H9 (cell line): ENCODE results near the gene NRCAM. TPM values are rescaled to one million over a fixed set of nuclear protein-coding genes. Genes with fewer than 3 reads are reported as not detected.

ENCODE experiments used
- DNase-seq: peaks from one replicate; pipeline ENCODE4 v3.0.0-alpha.2; 2017
- H2AFZ ChIP-seq: one replicate; pipeline ENCODE4 v1.6.1; 2013; ENCODE audit warnings: mild to moderate bottlenecking, low read length, control low read depth, moderate library complexity
- H2AK5ac ChIP-seq: 2 replicates; pipeline ENCODE4 v1.6.1; 2013; ENCODE audit warnings: low read length, control low read depth, mixed read lengths; ENCODE audit not compliant: insufficient read length
- H2BK120ac ChIP-seq: one replicate; pipeline ENCODE4 v1.6.1; 2013; ENCODE audit warnings: low read depth, mild to moderate bottlenecking, low read length, control low read depth, inconsistent platforms; ENCODE audit not compliant: poor library complexity, severe bottlenecking
- H2BK12ac ChIP-seq: 2 replicates; pipeline ENCODE4 v1.6.1; 2013; ENCODE audit warnings: low read length, control low read depth, mixed read lengths, low read depth; ENCODE audit not compliant: insufficient read length
- H2BK15ac ChIP-seq: 2 replicates; pipeline ENCODE4 v1.6.1; 2013; ENCODE audit warnings: low read depth, low read length, control low read depth
- H2BK20ac ChIP-seq: one replicate; pipeline ENCODE4 v1.6.1; 2013; ENCODE audit warnings: low read depth, mild to moderate bottlenecking, low read length, control low read depth, inconsistent platforms; ENCODE audit not compliant: poor library complexity, severe bottlenecking
- H2BK5ac ChIP-seq: 2 replicates; pipeline ENCODE4 v1.6.1; 2013; ENCODE audit warnings: low read length, control low read depth, mixed read lengths; ENCODE audit not compliant: insufficient read length
- H3K14ac ChIP-seq: 2 replicates; pipeline ENCODE4 v1.6.1; 2013; ENCODE audit warnings: low read length, control low read depth; ENCODE audit not compliant: insufficient read depth
- H3K18ac ChIP-seq: 2 replicates; pipeline ENCODE4 v1.6.1; 2013; ENCODE audit warnings: low read depth, mild to moderate bottlenecking, mixed read lengths, low read length, control low read depth; ENCODE audit not compliant: insufficient read length
- H3K23ac ChIP-seq: 2 replicates; pipeline ENCODE4 v1.6.1; 2013; ENCODE audit warnings: low read length, control low read depth, mixed read lengths, low read depth; ENCODE audit not compliant: insufficient read length
- H3K23me2 ChIP-seq: 2 replicates; pipeline ENCODE4 v1.6.1; 2013; ENCODE audit warnings: low read depth, mild to moderate bottlenecking, mixed read lengths, low read length, control low read depth; ENCODE audit not compliant: insufficient read length, poor library complexity, severe bottlenecking
- H3K27ac ChIP-seq: 2 replicates; pipeline ENCODE4 v1.5.1; 2013; ENCODE audit warnings: low read length, control low read depth, mixed read lengths, low read depth; ENCODE audit not compliant: insufficient read length
- H3K27me3 ChIP-seq: 2 replicates; pipeline ENCODE4 v1.6.1; 2013; ENCODE audit warnings: low read length, control low read depth, inconsistent platforms; ENCODE audit not compliant: insufficient read depth
- H3K4ac ChIP-seq: 2 replicates; pipeline ENCODE4 v1.6.1; 2013; ENCODE audit warnings: low read depth, mild to moderate bottlenecking, control low read depth, inconsistent platforms, low read length, moderate library complexity
- H3K4me1 ChIP-seq: 2 replicates; pipeline ENCODE4 v1.6.1; 2013; ENCODE audit warnings: low read length, control low read depth, inconsistent platforms; ENCODE audit not compliant: insufficient read depth
- H3K4me2 ChIP-seq: 2 replicates; pipeline ENCODE4 v1.6.1; 2013; ENCODE audit warnings: low read length, control low read depth, mixed read lengths; ENCODE audit not compliant: insufficient read length, insufficient read depth
- H3K56ac ChIP-seq: 2 replicates; pipeline ENCODE4 v1.6.1; 2013; ENCODE audit warnings: low read depth, mild to moderate bottlenecking, mixed read lengths, low read length, control low read depth; ENCODE audit not compliant: insufficient read length
- H3K79me1 ChIP-seq: 2 replicates; pipeline ENCODE4 v1.6.1; 2013; ENCODE audit warnings: low read depth, mild to moderate bottlenecking, moderate library complexity, low read length, control low read depth, inconsistent platforms; ENCODE audit not compliant: insufficient read depth, poor library complexity, severe bottlenecking
- H3K79me2 ChIP-seq: 2 replicates; pipeline ENCODE4 v1.6.1; 2013; ENCODE audit warnings: low read length, control low read depth, inconsistent platforms; ENCODE audit not compliant: insufficient read depth
- H3K9ac ChIP-seq: 2 replicates; pipeline ENCODE4 v1.6.1; 2013; ENCODE audit warnings: low read length, control low read depth, mixed read lengths; ENCODE audit not compliant: insufficient read length; ENCODE audit errors: extremely low read depth
- H3K9me3 ChIP-seq: one replicate; pipeline ENCODE4 v1.6.1; 2013; ENCODE audit warnings: low read depth, low read length, inconsistent platforms; ENCODE audit not compliant: control insufficient read depth
- H3T11ph ChIP-seq: one replicate; pipeline ENCODE4 v1.6.1; 2013; ENCODE audit warnings: mild to moderate bottlenecking, low read length, control low read depth, inconsistent platforms
- H4K20me1 ChIP-seq: one replicate; pipeline ENCODE4 v1.6.1; 2013; ENCODE audit not compliant: control insufficient read depth, insufficient read length, insufficient read depth
- H4K5ac ChIP-seq: 2 replicates; pipeline ENCODE4 v1.6.1; 2013; ENCODE audit warnings: low read depth, mild to moderate bottlenecking, mixed read lengths, low read length, control low read depth; ENCODE audit not compliant: insufficient read length
- H4K8ac ChIP-seq: replicated peaks from 2 replicates; pipeline ENCODE4 v1.6.1; 2013; ENCODE audit warnings: low read length, control low read depth, mixed read lengths, low read depth; ENCODE audit not compliant: insufficient read length
- H4K91ac ChIP-seq: 2 replicates; pipeline ENCODE4 v1.6.1; 2013; ENCODE audit warnings: low read depth, mild to moderate bottlenecking, moderate library complexity, mixed read lengths, low read length, control low read depth; ENCODE audit not compliant: insufficient read length
- H3K27ac Mint-ChIP-seq, 3 experiments: 2 replicates in 2 of 3; 3 replicates in 1 of 3; pipeline ENCODE4 v1.8.0; 2020 to 2021; ENCODE audit warnings: mixed read lengths in 3 of 3, mild to moderate bottlenecking in 1 of 3, moderate library complexity in 1 of 3
- H3K27me3 Mint-ChIP-seq: 2 replicates; pipeline ENCODE4 v1.8.0; 2021; ENCODE audit warnings: low read depth, mild to moderate bottlenecking, moderate library complexity, mixed read lengths
- H3K36me3 Mint-ChIP-seq, 3 experiments: 2 replicates in 2 of 3; 3 replicates in 1 of 3; pipeline ENCODE4 v1.8.0; 2020 to 2021; ENCODE audit warnings: low read depth in 3 of 3, mixed read lengths in 3 of 3; ENCODE audit not compliant: insufficient read depth in 1 of 3
- H3K4me1 Mint-ChIP-seq, 2 experiments: 2 replicates each; pipeline ENCODE4 v1.8.0; 2020; ENCODE audit warnings: mixed read lengths in 2 of 2
- H3K4me3 Mint-ChIP-seq, 2 experiments: 2 replicates in 1 of 2; 3 replicates in 1 of 2; pipeline ENCODE4 v1.8.0; 2020 to 2021; ENCODE audit warnings: mild to moderate bottlenecking in 2 of 2, mixed read lengths in 2 of 2, moderate library complexity in 1 of 2
- H3K9me3 Mint-ChIP-seq, 2 experiments: 2 replicates in 1 of 2; 3 replicates in 1 of 2; pipeline ENCODE4 v1.8.0; 2020; ENCODE audit warnings: mild to moderate bottlenecking in 2 of 2, mixed read lengths in 2 of 2, moderate library complexity in 1 of 2
- WGBS: extraction: QIAGEN DNeasy Blood & Tissue Kit; methylation state at CpG from one replicate; pipeline ENCODE4 v1.1.7; 2013; ENCODE audit warnings: missing lambda C conversion rate, low lambda C conversion rate, mixed read lengths; ENCODE audit not compliant: insufficient read length; ENCODE audit errors: extremely low coverage; 5-methylcytosine and 5-hydroxymethylcytosine counted together
- total RNA-seq: library from RNA; stranded (reverse); gene quantifications from 2 replicates; pipeline ENCODE4 v1.2.1, GENCODE V29; 2021
- TF ChIP-seq, protein P1 (sequence below): fragments of 200-600 bp; sonication (generic); conservative IDR thresholded peaks from 3 replicates; pipeline ENCODE4 v1.8.0; 2021; ENCODE audit warnings: antibody characterized with exemption, mild to moderate bottlenecking

Gene NRCAM
- total RNA-seq, 1 experiment from 2014 or later = 2.3 TPM

- Histone ChIP-seq H3K56ac (no peak overlapping the region), H4K8ac (no peak overlapping the region), H2BK120ac (no peak overlapping the region), H4K5ac (no peak overlapping the region), H4K20me1 (no peaks in the 10 kb centered on the region), H2BK20ac (no peak overlapping the region), H2AFZ (no peak overlapping the region), H3K79me1 (no peaks in the 10 kb centered on the region), H3K9ac (no peak overlapping the region), H3K14ac (no peak overlapping the region), H3K27me3 (no peaks in the 10 kb centered on the region), H3K27ac (no peak overlapping the region), H2BK5ac (no peak overlapping the region), H3K23me2 (no peaks in the 10 kb centered on the region), H3K23ac (no peak overlapping the region), H4K91ac (no peak overlapping the region), H3K9me3 (no peaks in the 10 kb centered on the region), H3K4me1 (no peaks in the 10 kb centered on the region; the same call in 1 of the 2 replicates), H2AK5ac (no peak overlapping the region), H3K18ac (no peak overlapping the region), H3T11ph (no peak overlapping the region), H2BK12ac (no peak overlapping the region), H3K4me2 (no peak overlapping the region), H3K4ac (no peak overlapping the region), H3K79me2 (no peaks in the 10 kb centered on the region), H2BK15ac (no peak overlapping the region)
- H3K27ac Mint-ChIP-seq = no peak overlapping the region
- no CpG with 5 or more reads among the region's 3 CpGs for WGBS
- no peak overlapping the region for H3K4me3 Mint-ChIP-seq
- peaks cover 0 to 5% of the 10 kb centered on the region in 2 experiments; a peak in 2 of 4 replicates for H3K4me1 Mint-ChIP-seq
- DNase-seq = no peak
- H3K36me3 Mint-ChIP-seq = no peaks in the 10 kb centered on the region
- H3K9me3 Mint-ChIP-seq = no peaks in the 10 kb centered on the region
- TF ChIP-seq, protein P1, sequence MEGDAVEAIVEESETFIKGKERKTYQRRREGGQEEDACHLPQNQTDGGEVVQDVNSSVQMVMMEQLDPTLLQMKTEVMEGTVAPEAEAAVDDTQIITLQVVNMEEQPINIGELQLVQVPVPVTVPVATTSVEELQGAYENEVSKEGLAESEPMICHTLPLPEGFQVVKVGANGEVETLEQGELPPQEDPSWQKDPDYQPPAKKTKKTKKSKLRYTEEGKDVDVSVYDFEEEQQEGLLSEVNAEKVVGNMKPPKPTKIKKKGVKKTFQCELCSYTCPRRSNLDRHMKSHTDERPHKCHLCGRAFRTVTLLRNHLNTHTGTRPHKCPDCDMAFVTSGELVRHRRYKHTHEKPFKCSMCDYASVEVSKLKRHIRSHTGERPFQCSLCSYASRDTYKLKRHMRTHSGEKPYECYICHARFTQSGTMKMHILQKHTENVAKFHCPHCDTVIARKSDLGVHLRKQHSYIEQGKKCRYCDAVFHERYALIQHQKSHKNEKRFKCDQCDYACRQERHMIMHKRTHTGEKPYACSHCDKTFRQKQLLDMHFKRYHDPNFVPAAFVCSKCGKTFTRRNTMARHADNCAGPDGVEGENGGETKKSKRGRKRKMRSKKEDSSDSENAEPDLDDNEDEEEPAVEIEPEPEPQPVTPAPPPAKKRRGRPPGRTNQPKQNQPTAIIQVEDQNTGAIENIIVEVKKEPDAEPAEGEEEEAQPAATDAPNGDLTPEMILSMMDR = no peak
- no peaks in the 10 kb centered on the region for H3K27me3 Mint-ChIP-seq
Measured at GRCh38 chr7:108421720-108422331, 34.4 kb downstream of the NRCAM start.
